ENCODE results near the gene EFNB1.

GRCh38 chrX:68868316-68868715 lies 39.5 kb downstream of the EFNB1 start:
- TF ChIP-seq MAZ (IDR thresholded peaks at IDR 0.05; ENCODE audit: borderline replicate concordance, low read depth, low read length) (no peak), RAD21 (IDR thresholded peaks at IDR 0.05; ENCODE audit: low read length) (no peak), RFX5 (IDR thresholded peaks at IDR 0.05; ENCODE audit: low read depth, low read length) (no peak), CTCF (conservative IDR thresholded peaks at IDR 0.05; ENCODE audit: low read depth, low read length) (no peak), POLR2A (IDR thresholded peaks at IDR 0.05; ENCODE audit: low read depth, low read length) (no peak), SMC3 (IDR thresholded peaks at IDR 0.05; ENCODE audit: low read depth, low read length) (no peak), USF2 (IDR thresholded peaks at IDR 0.05; ENCODE audit: low read depth, low read length) (no peak), CEBPB (IDR thresholded peaks at IDR 0.05; ENCODE audit: low read depth, low read length) (no peak), MXI1 (IDR thresholded peaks at IDR 0.05; ENCODE audit: borderline replicate concordance, low read depth, low read length) (no peak), ELK1 (IDR thresholded peaks at IDR 0.05; ENCODE audit: borderline replicate concordance, low read depth, low read length) (no peak), BHLHE40 (IDR thresholded peaks at IDR 0.05; ENCODE audit: low read depth, low read length) (no peak), RCOR1 (IDR thresholded peaks at IDR 0.05; ENCODE audit: insufficient replicate concordance, low read length) (no peak), CHD1 (IDR thresholded peaks at IDR 0.05; ENCODE audit: low read depth, low read length) (no peak)
